DND-41 (cell line): Measurements from ENCODE around the gene LDLRAP1.

Source experiments
- ATAC-seq: fragments of 200-7000 bp; cut with Tn5 transposase; 3 replicates; pipeline ENCODE4 v1.9.1; 2021; ENCODE audit warnings: low read depth; ENCODE audit not compliant: insufficient read depth
- DNase-seq: peaks from one replicate; pipeline ENCODE4 v3.0.0-alpha.2; 2020
- H2AFZ ChIP-seq: 2 replicates; pipeline ENCODE4 v1.6.0; 2012; ENCODE audit warnings: low read depth, low read length
- H3K27ac ChIP-seq: 2 replicates; pipeline ENCODE4 v1.5.1; 2012; ENCODE audit warnings: low read length, inconsistent platforms
- H3K27me3 ChIP-seq: fragments of 200-600 bp; sonication (generic); 2 replicates; pipeline ENCODE4 v1.6.0; 2012; ENCODE audit warnings: low read length, mild to moderate bottlenecking, inconsistent platforms; ENCODE audit not compliant: insufficient read depth, poor library complexity
- H3K36me3 ChIP-seq: 2 replicates; pipeline ENCODE4 v1.5.1; 2012; ENCODE audit warnings: low read length, inconsistent platforms; ENCODE audit not compliant: insufficient read depth
- H3K4me1 ChIP-seq: 2 replicates; pipeline ENCODE4 v1.5.1; 2012; ENCODE audit warnings: mild to moderate bottlenecking, low read length; ENCODE audit not compliant: insufficient read depth
- H3K4me2 ChIP-seq: 2 replicates; pipeline ENCODE4 v1.6.0; 2012; ENCODE audit warnings: mild to moderate bottlenecking, moderate library complexity, low read length, inconsistent platforms; ENCODE audit not compliant: insufficient read depth
- H3K4me3 ChIP-seq, 2 experiments: fragments of 200-600 bp in 1 of 2; shearing (Covaris generic) in 1 of 2; 2 replicates each; pipeline ENCODE4 v1.5.1; 2012 to 2016; ENCODE audit warnings: inconsistent platforms in 2 of 2, low read length in 2 of 2, mild to moderate bottlenecking in 2 of 2, low read depth in 1 of 2, moderate library complexity in 1 of 2
- H3K79me2 ChIP-seq: 2 replicates; pipeline ENCODE4 v1.6.0; 2012; ENCODE audit warnings: low read length, inconsistent platforms; ENCODE audit not compliant: insufficient read depth
- H3K9ac ChIP-seq: 2 replicates; pipeline ENCODE4 v1.6.0; 2012; ENCODE audit warnings: low read depth, mild to moderate bottlenecking, inconsistent platforms, low read length, moderate library complexity
- H3K9me3 ChIP-seq: 2 replicates; pipeline ENCODE4 v1.5.1; 2012; ENCODE audit warnings: low read length, moderate library complexity, mild to moderate bottlenecking, inconsistent platforms; ENCODE audit not compliant: insufficient read depth, severe bottlenecking
- H4K20me1 ChIP-seq: 2 replicates; pipeline ENCODE4 v1.6.0; 2012; ENCODE audit warnings: low read length; ENCODE audit not compliant: insufficient read depth
- EZH2 ChIP-seq: IDR thresholded peaks from 3 replicates; pipeline ENCODE4 v1.6.1; 2012; ENCODE audit warnings: borderline replicate concordance, low read depth, mild to moderate bottlenecking, moderate library complexity, low read length, inconsistent platforms; ENCODE audit not compliant: severe bottlenecking
- TF ChIP-seq, protein P1 (sequence below): IDR thresholded peaks from 2 replicates; pipeline ENCODE4 v1.5.1; 2012; ENCODE audit warnings: borderline replicate concordance, low read length, moderate library complexity, mild to moderate bottlenecking; ENCODE audit not compliant: poor library complexity, severe bottlenecking; ENCODE audit errors: extremely low read depth

LDLRAP1 gene

DNA sequence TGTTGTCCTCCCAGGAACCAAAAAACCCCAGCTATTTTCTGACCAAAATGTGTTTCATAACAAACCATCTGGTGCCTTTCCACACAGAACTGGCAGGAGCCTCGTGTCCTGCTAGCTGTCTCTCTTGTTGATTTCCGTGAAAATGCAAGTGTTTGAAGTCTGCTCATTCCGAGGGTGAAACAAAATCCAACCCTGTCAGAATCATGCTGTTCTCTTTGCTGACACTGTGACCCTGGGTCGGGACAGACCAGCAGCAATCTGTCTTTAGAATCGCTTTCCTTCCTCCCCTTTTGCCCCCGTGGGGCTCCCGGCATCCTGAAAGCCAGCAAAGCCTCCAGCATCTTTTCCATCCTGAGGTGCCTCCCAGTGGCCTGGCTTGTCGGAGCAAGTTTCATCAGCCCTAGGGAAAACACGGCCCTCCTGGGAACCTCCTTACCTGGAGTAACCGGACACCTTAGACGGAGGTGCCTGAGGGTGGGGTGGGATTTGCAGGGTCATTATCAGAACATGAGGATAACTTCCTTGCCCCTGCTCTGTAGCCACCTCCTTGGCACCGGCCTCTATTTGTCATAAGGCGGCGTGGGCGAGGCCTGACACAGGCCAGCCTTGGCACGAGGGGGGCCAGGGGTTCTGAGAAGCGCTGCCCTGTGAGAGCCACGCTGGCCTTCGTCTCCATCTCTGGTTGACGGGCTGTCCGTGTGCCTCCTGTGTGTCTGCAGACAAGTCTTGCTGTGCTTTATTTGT lies 24.9 kb downstream of the LDLRAP1 start:
- Histone ChIP-seq H2AFZ (no peak overlapping the region), H3K4me2 (no peak overlapping the region), H3K79me2 (no peaks in the 10 kb centered on the region), H3K9me3 (no peaks in the 10 kb centered on the region), H3K36me3 (no peaks in the 10 kb centered on the region), H3K4me1 (no peaks in the 10 kb centered on the region), H4K20me1 (peaks cover 4% of the 10 kb centered on the region; the same call in 1 of the 2 replicates), H3K27me3 (peaks cover 12% of the 10 kb centered on the region), H3K9ac (no peak overlapping the region), H3K27ac (no peak overlapping the region), H3K4me3 (no peak overlapping the region)
- TF ChIP-seq, protein P1, sequence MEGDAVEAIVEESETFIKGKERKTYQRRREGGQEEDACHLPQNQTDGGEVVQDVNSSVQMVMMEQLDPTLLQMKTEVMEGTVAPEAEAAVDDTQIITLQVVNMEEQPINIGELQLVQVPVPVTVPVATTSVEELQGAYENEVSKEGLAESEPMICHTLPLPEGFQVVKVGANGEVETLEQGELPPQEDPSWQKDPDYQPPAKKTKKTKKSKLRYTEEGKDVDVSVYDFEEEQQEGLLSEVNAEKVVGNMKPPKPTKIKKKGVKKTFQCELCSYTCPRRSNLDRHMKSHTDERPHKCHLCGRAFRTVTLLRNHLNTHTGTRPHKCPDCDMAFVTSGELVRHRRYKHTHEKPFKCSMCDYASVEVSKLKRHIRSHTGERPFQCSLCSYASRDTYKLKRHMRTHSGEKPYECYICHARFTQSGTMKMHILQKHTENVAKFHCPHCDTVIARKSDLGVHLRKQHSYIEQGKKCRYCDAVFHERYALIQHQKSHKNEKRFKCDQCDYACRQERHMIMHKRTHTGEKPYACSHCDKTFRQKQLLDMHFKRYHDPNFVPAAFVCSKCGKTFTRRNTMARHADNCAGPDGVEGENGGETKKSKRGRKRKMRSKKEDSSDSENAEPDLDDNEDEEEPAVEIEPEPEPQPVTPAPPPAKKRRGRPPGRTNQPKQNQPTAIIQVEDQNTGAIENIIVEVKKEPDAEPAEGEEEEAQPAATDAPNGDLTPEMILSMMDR: no peak
- TF ChIP-seq EZH2: no peak
- DNase-seq: no peak
- no peak for ATAC-seq

- ATAC-seq (no peak), DNase-seq (no peak)
- H3K4me3 ChIP-seq: no peak overlapping the region
- no peak overlapping the region for H3K4me2 ChIP-seq
- no peaks in the 10 kb centered on the region for H3K79me2 ChIP-seq
- H3K27ac ChIP-seq: no peak overlapping the region
- no peaks in the 10 kb centered on the region for H3K36me3 ChIP-seq
- H4K20me1 ChIP-seq: peaks cover 4% of the 10 kb centered on the region; the same call in 1 of the 2 replicates
- H3K4me1 ChIP-seq: no peaks in the 10 kb centered on the region
- H2AFZ ChIP-seq: no peak overlapping the region
- TF ChIP-seq EZH2: no peak
- TF ChIP-seq, protein P1: no peak
- no peaks in the 10 kb centered on the region for H3K9me3 ChIP-seq
- H3K9ac ChIP-seq: no peak overlapping the region
- peaks cover 12% of the 10 kb centered on the region for H3K27me3 ChIP-seq
Observed at GRCh38 chr1:25568834-25569596, 25.6 kb downstream of the LDLRAP1 start.

GRCh38 chr1:25569597-25570396 lies 26.4 kb downstream of the LDLRAP1 start:
- H3K27me3 ChIP-seq: peaks cover 12% of the 10 kb centered on the region
- H4K20me1 ChIP-seq: peaks cover 4% of the 10 kb centered on the region
- no peak overlapping the region for H2AFZ ChIP-seq
- no peaks in the 10 kb centered on the region for H3K79me2 ChIP-seq
- H3K4me1 ChIP-seq: no peaks in the 10 kb centered on the region
- TF ChIP-seq, protein P1: no peak
- no peak for TF ChIP-seq EZH2
- no peak overlapping the region for H3K27ac ChIP-seq
- no peak for ATAC-seq
- no peaks in the 10 kb centered on the region for H3K9me3 ChIP-seq
- no peak for DNase-seq
- H3K9ac ChIP-seq: no peak overlapping the region
- H3K4me3 ChIP-seq: no peak overlapping the region
- no peaks in the 10 kb centered on the region for H3K36me3 ChIP-seq
- H3K4me2 ChIP-seq: no peak overlapping the region
